Measurements from ENCODE around the gene ZNF669.

The ZNF669 gene

DNA sequence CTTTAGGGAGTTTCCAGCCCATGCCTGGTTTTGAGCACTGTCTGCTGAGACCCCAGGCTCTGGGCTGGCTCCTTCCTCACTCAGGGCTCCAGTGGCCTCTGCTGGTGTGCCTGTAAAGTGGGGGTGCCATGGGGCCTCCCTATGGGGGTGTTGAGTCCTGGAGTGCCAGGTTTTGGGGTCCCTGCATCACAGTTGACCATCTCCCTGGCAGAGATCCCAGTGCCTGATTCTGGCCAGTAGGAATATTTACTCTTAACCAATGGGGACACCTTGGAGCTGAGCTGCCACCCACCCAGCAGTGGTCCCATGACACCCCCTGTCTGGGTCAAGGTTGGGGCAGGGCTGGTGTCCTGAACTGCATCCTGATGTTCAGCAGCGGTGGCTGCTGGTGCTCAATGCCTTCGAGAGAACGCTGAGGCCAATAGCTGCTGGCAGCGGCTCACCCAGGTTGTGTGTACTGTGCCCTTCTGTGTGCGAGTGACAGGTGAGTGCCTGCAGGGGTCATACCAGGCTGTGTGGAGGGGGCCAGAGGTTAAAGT lies 9.6 kb upstream of the ZNF669 start:
- ChIA-PET POLR2A (no interaction called here), CTCF (no interaction called here)
- no peak for DNase-seq (ENCODE audit: extremely low spot score)
- TF ChIP-seq, protein P1, sequence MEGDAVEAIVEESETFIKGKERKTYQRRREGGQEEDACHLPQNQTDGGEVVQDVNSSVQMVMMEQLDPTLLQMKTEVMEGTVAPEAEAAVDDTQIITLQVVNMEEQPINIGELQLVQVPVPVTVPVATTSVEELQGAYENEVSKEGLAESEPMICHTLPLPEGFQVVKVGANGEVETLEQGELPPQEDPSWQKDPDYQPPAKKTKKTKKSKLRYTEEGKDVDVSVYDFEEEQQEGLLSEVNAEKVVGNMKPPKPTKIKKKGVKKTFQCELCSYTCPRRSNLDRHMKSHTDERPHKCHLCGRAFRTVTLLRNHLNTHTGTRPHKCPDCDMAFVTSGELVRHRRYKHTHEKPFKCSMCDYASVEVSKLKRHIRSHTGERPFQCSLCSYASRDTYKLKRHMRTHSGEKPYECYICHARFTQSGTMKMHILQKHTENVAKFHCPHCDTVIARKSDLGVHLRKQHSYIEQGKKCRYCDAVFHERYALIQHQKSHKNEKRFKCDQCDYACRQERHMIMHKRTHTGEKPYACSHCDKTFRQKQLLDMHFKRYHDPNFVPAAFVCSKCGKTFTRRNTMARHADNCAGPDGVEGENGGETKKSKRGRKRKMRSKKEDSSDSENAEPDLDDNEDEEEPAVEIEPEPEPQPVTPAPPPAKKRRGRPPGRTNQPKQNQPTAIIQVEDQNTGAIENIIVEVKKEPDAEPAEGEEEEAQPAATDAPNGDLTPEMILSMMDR (IDR thresholded peaks at IDR 0.05; ENCODE audit: control extremely low read depth, extremely low read depth, low read depth, missing control alignments) = no peak

DNA sequence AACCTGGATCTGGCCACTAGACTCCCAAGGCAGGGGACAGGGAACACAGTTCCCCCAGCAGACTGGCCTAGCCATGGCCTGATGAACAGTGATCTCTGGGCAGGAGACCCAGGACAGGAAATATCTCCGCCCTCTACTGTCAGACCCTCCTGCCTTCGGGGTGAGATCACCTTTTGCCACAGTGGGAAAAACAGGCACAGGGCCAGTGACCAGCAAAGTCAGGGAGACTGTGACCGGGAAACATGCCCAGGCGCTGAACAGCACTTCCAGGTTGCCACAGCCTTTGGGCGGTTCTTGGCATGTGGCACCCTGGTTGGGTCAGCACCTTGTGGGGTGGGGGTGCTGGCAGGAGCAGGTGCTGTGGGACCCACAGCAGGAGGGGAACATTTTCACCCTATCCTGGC lies 8.9 kb upstream of the ZNF669 start:
- DNase-seq (ENCODE audit: extremely low spot score) = no peak
- ChIA-PET POLR2A (no interaction called here), CTCF (interaction anchor here (1.0 kb wide), 1 partner anchor 277 kb away, joined by 3 read pairs; no protein-coding TSS in a partner anchor)
- TF ChIP-seq, protein P1 (IDR thresholded peaks at IDR 0.05; ENCODE audit: control extremely low read depth, extremely low read depth, low read depth, missing control alignments) = no peak

DNA sequence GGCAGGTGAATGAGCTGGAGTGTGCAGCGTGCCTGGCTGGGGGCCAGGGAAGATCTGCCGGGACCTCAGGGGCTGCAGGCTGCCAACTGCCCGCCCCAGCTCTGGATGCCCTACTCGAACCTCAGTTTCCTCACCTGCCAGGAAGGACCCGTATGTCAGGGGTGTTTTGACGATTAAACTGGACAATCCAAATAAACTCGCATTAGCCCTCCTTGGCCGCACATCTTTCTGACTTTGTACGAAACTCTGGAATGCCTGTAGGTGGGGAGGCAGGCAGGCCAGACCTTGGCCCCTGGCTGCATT lies 8.3 kb upstream of the ZNF669 start:
- CTCF ChIA-PET = interaction anchor here (0.8 to 1.0 kb wide), 2 partner anchors 12 to 278 kb away, joined by 3 read pairs; no protein-coding TSS in a partner anchor
- TF ChIP-seq, protein P1 (IDR thresholded peaks at IDR 0.05; ENCODE audit: control extremely low read depth, extremely low read depth, low read depth, missing control alignments) = no peak
- DNase-seq (ENCODE audit: extremely low spot score) = no peak
- POLR2A ChIA-PET = no interaction called here

DNA sequence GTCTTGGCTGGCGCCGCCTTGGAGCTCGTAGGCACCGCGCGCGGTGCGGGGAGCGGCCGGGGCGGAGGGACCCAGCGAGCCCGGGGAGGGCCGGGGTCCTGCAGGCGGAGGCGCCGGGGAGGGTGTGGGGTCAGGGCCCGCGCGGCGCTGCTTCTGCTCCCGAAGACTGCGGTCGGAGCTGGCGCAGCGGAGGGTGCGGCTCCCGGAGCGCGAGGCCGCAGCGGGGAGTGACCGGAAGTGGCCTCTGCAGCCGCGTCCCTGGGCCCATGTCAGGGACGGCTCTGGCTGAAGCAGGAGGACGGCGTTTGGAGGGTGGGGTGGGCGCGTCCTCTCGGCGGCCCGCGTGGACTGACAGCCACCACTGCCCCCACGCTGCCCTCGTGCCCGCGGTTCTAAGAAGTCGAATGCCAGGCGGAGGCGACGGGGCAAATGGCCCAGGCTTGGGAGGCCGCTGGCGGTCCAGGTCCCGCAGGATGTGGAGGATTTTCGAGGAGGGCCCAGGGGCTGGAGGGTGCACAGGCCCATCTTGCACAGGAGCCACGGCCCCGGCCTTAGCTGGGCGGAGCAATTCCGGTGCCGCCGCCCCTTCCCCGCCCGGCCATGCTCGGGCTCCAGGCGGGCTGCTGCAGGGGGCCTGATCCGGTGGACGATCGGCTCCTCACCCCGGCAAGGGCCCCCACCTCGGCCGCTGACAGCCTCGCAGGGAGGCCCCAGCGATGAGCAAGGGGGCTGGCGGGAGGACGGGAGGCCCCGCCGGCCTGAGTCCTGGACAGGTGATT lies 7.7 kb upstream of the ZNF669 start:
- DNase-seq (ENCODE audit: extremely low spot score) = no peak
- TF ChIP-seq, protein P1 (IDR thresholded peaks at IDR 0.05; ENCODE audit: control extremely low read depth, extremely low read depth, low read depth, missing control alignments) = no peak
- CTCF ChIA-PET = interaction anchor here (0.8 to 1.4 kb wide), 3 partner anchors 13 to 278 kb away, joined by 3 to 4 read pairs (median 3); partner anchors contain the start of gene ZNF670
- POLR2A ChIA-PET = no interaction called here

DNA sequence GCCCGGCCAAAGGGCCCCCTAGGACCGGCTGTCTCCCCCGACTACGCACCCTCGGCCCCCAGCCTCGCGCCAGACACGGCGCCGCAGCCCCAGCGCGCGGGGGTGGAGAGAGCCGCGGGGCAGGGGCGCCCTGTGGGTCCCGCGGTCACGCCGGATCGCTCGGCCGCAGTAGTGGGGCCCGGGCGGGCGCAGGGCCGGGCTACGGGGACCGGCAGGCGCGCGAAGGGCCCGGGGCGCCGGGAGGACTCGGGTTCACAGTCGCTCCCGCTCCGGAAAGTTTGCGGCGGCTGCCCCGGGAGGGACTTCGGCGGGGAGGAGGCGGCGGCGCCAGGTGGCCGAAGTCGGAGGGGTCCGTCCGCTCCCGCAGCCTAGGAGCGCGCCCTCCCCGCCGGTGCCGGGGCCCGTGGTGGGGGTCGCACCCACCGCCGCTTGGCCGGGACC lies 7.1 kb upstream of the ZNF669 start:
- TF ChIP-seq, protein P1 (IDR thresholded peaks at IDR 0.05; ENCODE audit: control extremely low read depth, extremely low read depth, low read depth, missing control alignments) = no peak
- no peak for DNase-seq (ENCODE audit: extremely low spot score)
- ChIA-PET POLR2A (no interaction called here), CTCF (interaction anchor here (1.4 kb wide), 1 partner anchor 32 kb away, joined by 4 read pairs; the partner anchor contains the start of gene ZNF670)

DNA sequence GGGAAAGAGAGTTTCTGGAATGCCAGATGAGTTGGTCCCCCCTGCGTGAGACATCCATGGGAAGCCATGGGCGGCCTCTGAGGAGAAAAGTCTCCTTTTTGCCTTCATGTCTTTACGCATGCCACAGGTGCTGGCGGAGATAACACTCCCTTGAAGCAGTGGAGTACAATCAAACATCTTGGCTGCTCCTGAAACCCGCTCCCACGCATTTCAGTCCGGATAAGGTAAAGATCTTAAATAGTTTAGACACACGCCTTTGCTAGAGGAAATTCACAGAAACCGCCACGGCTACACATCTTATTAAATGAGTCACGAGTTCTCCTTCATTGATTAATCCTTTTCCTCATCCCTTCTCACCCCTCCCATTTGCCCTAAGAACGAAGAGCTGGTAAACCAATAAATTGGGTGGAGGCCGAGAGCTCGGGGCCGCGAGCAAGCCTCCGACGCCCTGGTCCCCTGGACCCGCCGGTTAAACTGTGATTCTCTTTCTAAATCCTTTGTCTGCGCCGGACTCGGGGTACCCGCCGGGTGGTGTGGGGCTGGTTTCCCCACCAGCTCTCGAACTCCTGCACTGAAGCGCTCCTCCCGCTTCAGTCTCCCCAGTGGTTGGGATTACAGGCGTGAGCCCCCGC lies 6.6 kb upstream of the ZNF669 start:
- TF ChIP-seq, protein P1 (IDR thresholded peaks at IDR 0.05; ENCODE audit: control extremely low read depth, extremely low read depth, low read depth, missing control alignments) = no peak
- ChIA-PET POLR2A (no interaction called here), CTCF (interaction anchor here (1.4 kb wide), 1 partner anchor 32 kb away, joined by 4 read pairs; the partner anchor contains the start of gene ZNF670)
- no peak for DNase-seq (ENCODE audit: extremely low spot score)
